SK-N-SH (cell line): ENCODE measurements around the gene CLIC5. TPM values are rescaled to one million over a fixed set of nuclear protein-coding genes. Genes with fewer than 3 reads are reported as not detected.

Experiments
- CTCF ChIA-PET: fragments of 300-600, 350-600 bp; formaldehyde crosslinking; extraction: SDS; loops from one replicate; lab custom pipeline; 2021; lab: Yijun Ruan, JAX
- POLR2A ChIA-PET: fragments of 350-600 bp; sonication (Branson Sonifier 250); formaldehyde crosslinking; extraction: SDS; loops from one replicate; lab custom pipeline; 2020; ENCODE audit warnings: antibody characterized with exemption, inconsistent platforms; lab: Yijun Ruan, JAX
- DNase-seq: peaks from one replicate; pipeline ENCODE4 v3.0.0; 2012
- H2AFZ ChIP-seq: fragments of 200-600 bp; sonication (generic); 2 replicates; pipeline ENCODE4 v1.8.1; 2016; ENCODE audit warnings: antibody characterized with exemption, mild to moderate bottlenecking, low read depth
- H3F3A ChIP-seq: fragments of 200-600 bp; sonication (generic); replicated peaks from 2 replicates; pipeline ENCODE3; 2016; ENCODE audit warnings: antibody characterized with exemption, mild to moderate bottlenecking; ENCODE audit not compliant: insufficient read depth
- H3K27ac ChIP-seq, 2 experiments: fragments of 200-500 bp in 1 of 2; fragments of 200-600 bp in 1 of 2; sonication (Bioruptor generic) in 1 of 2; sonication (generic), shearing (Covaris generic) in 1 of 2; 2 replicates each; pipeline versions ENCODE4 v1.5.1 to v1.6.1; 2014 to 2016; ENCODE audit warnings: low read depth in 2 of 2, inconsistent platforms in 1 of 2, low read length in 1 of 2, mild to moderate bottlenecking in 1 of 2, mixed read lengths in 1 of 2
- H3K27me3 ChIP-seq: fragments of 200-600 bp; sonication (generic), shearing (Covaris generic); 2 replicates; pipeline ENCODE4 v1.6.1; 2016; ENCODE audit warnings: mixed run types; ENCODE audit not compliant: insufficient read depth
- H3K36me3 ChIP-seq, 2 experiments: fragments of 200-500 bp in 1 of 2; fragments of 200-600 bp in 1 of 2; sonication (Bioruptor generic) in 1 of 2; sonication (generic) in 1 of 2; replicated peaks in 1 of 2; 2 replicates each; pipeline versions ENCODE3 to v1.5.1; 2014 to 2016; ENCODE audit warnings: low read length in 1 of 2, mild to moderate bottlenecking in 1 of 2; ENCODE audit not compliant: insufficient read depth in 2 of 2, control insufficient read depth in 1 of 2
- H3K4me1 ChIP-seq, 2 experiments: fragments of 200-500 bp in 1 of 2; fragments of 200-600 bp in 1 of 2; sonication (Bioruptor generic) in 1 of 2; sonication (generic), shearing (Covaris generic) in 1 of 2; 2 replicates each; pipeline versions ENCODE4 v1.5.1 to v1.6.1; 2014 to 2016; ENCODE audit warnings: low read depth in 1 of 2, low read length in 1 of 2, mixed run types in 1 of 2; ENCODE audit not compliant: insufficient read depth in 2 of 2, control insufficient read depth in 1 of 2
- H3K4me2 ChIP-seq: fragments of 200-600 bp; sonication (generic), shearing (Covaris generic); 2 replicates; pipeline ENCODE4 v1.6.1; 2017; ENCODE audit warnings: mixed run types
- H3K4me3 ChIP-seq, 2 experiments: fragments of 200-500 bp in 1 of 2; fragments of 200-600 bp in 1 of 2; sonication (Bioruptor generic) in 1 of 2; sonication (generic), shearing (Covaris generic) in 1 of 2; 2 replicates each; pipeline versions ENCODE4 v1.5.1 to v1.8.1; 2014 to 2016; ENCODE audit warnings: low read depth in 2 of 2, inconsistent platforms in 1 of 2, low read length in 1 of 2, mild to moderate bottlenecking in 1 of 2, mixed read lengths in 1 of 2, moderate library complexity in 1 of 2
- H3K79me2 ChIP-seq: fragments of 200-600 bp; sonication (generic); 2 replicates; pipeline ENCODE4 v1.8.1; 2017; ENCODE audit warnings: mild to moderate bottlenecking; ENCODE audit not compliant: insufficient read depth
- H3K9ac ChIP-seq: fragments of 200-600 bp; sonication (generic); 2 replicates; pipeline ENCODE4 v1.6.1; 2017; ENCODE audit warnings: mixed run types
- H3K9me2 ChIP-seq: fragments of 200-600 bp; sonication (generic); 2 replicates; pipeline ENCODE4 v1.6.1; 2017; ENCODE audit warnings: mixed run types
- H3K9me3 ChIP-seq: fragments of 200-600 bp; sonication (generic); 2 replicates; pipeline ENCODE4 v1.6.1; 2017; ENCODE audit warnings: mixed run types, mild to moderate bottlenecking, moderate library complexity
- H4K20me1 ChIP-seq: fragments of 200-600 bp; sonication (generic); 2 replicates; pipeline ENCODE4 v1.6.1; 2017; ENCODE audit warnings: mild to moderate bottlenecking, mixed run types; ENCODE audit not compliant: insufficient read depth
- CHD2 ChIP-seq: fragments of 150-350 bp; IDR thresholded peaks from 2 replicates; pipeline ENCODE4 v1.6.1; 2018; ENCODE audit warnings: low read length; ENCODE audit not compliant: partially characterized antibody
- EP300 ChIP-seq, 2 experiments: IDR thresholded peaks; 2 replicates each; pipeline versions ENCODE4 v1.4.0 to v1.6.1; 2012; ENCODE audit warnings: borderline replicate concordance in 1 of 2, low read depth in 1 of 2, low read length in 1 of 2
- EZH2phosphoT487 ChIP-seq: fragments of 200-600 bp; sonication (generic); IDR thresholded peaks from 2 replicates; pipeline ENCODE4 v1.6.1; 2017; ENCODE audit warnings: low read depth, mixed run types, mild to moderate bottlenecking, antibody characterized with exemption, moderate library complexity, borderline replicate concordance
- FOSL2 ChIP-seq: IDR thresholded peaks from 2 replicates; pipeline ENCODE4 v1.4.0; 2012; ENCODE audit warnings: low read depth, mild to moderate bottlenecking, moderate library complexity, borderline replicate concordance
- FOXM1 ChIP-seq: IDR thresholded peaks from 2 replicates; pipeline ENCODE4 v1.4.0; 2012; ENCODE audit warnings: low read depth, mild to moderate bottlenecking
- GATA2 ChIP-seq: sonication (generic); formaldehyde crosslinking; IDR thresholded peaks from 2 replicates; pipeline ENCODE4 v1.5.0; 2020; ENCODE audit warnings: mild to moderate bottlenecking, missing genetic modification reagents
- JUND ChIP-seq: IDR thresholded peaks from 2 replicates; pipeline ENCODE4 v1.4.0; 2012
- MXI1 ChIP-seq: IDR thresholded peaks from 2 replicates; pipeline ENCODE4 v1.6.1; 2012; ENCODE audit warnings: mild to moderate bottlenecking, low read depth, low read length, improper control_type of control experiment
- NFIC ChIP-seq: IDR thresholded peaks from 2 replicates; pipeline ENCODE4 v1.4.0; 2012; ENCODE audit warnings: borderline replicate concordance
- NRF1 ChIP-seq: IDR thresholded peaks from 2 replicates; pipeline ENCODE4 v1.6.1; 2012; ENCODE audit warnings: low read depth, mild to moderate bottlenecking, low read length
- RAD21 ChIP-seq: IDR thresholded peaks from 2 replicates; pipeline ENCODE4 v1.6.1; 2012; ENCODE audit warnings: mild to moderate bottlenecking, low read length
- RCOR1 ChIP-seq: fragments of 150-350 bp; IDR thresholded peaks from 2 replicates; pipeline ENCODE4 v1.6.1; 2017; ENCODE audit warnings: antibody characterized with exemption, low read length
- RFX5 ChIP-seq: IDR thresholded peaks from 2 replicates; pipeline ENCODE4 v1.6.1; 2012; ENCODE audit warnings: mild to moderate bottlenecking, improper control_type of control experiment, low read length
- SIN3A ChIP-seq: IDR thresholded peaks from 2 replicates; pipeline ENCODE4 v1.6.1; 2012; ENCODE audit warnings: low read depth, mild to moderate bottlenecking, low read length, moderate library complexity, borderline replicate concordance
- YY1 ChIP-seq: IDR thresholded peaks from 2 replicates; pipeline ENCODE4 v1.4.0; 2012; ENCODE audit warnings: low read depth, mild to moderate bottlenecking
- WGBS: methylation state at CpG from one replicate; pipeline ENCODE4 v1.1.6; 2017; ENCODE audit warnings: low lambda C conversion rate; 5-methylcytosine and 5-hydroxymethylcytosine counted together
- polyA plus RNA-seq, 3 experiments: library from polyadenylated mRNA; depleted of rRNA; stranded (reverse); fragments of >200 nt; gene quantifications; 2 replicates each; pipeline ENCODE4 v1.2.3, GENCODE V29; 2012
- TF ChIP-seq, protein P1 (sequence below): IDR thresholded peaks from 2 replicates; pipeline ENCODE4 v1.6.1; 2012; ENCODE audit warnings: mild to moderate bottlenecking, low read depth, low read length, moderate library complexity
- TF ChIP-seq, protein P2 (sequence below): IDR thresholded peaks from 2 replicates; pipeline ENCODE4 v1.4.0; 2012; ENCODE audit warnings: low read depth, borderline replicate concordance
- TF ChIP-seq, protein P3 (sequence below): fragments of 150-350 bp; IDR thresholded peaks from 2 replicates; pipeline ENCODE4 v1.6.1; 2017; ENCODE audit warnings: antibody characterized with exemption, low read length, low read depth, borderline replicate concordance
- TF ChIP-seq, protein P4 (sequence below): IDR thresholded peaks from 2 replicates; pipeline ENCODE4; 2012
- TF ChIP-seq, protein P5 (sequence below): fragments of 200-600 bp; sonication (generic); IDR thresholded peaks from 2 replicates; pipeline ENCODE4 v1.6.1; 2017; ENCODE audit warnings: antibody characterized with exemption, mild to moderate bottlenecking, moderate library complexity

Gene CLIC5
- polyA plus RNA-seq, 1 of the 3 experiments (the other 2 are of a cell fraction), result 0.03 TPM

DNA sequence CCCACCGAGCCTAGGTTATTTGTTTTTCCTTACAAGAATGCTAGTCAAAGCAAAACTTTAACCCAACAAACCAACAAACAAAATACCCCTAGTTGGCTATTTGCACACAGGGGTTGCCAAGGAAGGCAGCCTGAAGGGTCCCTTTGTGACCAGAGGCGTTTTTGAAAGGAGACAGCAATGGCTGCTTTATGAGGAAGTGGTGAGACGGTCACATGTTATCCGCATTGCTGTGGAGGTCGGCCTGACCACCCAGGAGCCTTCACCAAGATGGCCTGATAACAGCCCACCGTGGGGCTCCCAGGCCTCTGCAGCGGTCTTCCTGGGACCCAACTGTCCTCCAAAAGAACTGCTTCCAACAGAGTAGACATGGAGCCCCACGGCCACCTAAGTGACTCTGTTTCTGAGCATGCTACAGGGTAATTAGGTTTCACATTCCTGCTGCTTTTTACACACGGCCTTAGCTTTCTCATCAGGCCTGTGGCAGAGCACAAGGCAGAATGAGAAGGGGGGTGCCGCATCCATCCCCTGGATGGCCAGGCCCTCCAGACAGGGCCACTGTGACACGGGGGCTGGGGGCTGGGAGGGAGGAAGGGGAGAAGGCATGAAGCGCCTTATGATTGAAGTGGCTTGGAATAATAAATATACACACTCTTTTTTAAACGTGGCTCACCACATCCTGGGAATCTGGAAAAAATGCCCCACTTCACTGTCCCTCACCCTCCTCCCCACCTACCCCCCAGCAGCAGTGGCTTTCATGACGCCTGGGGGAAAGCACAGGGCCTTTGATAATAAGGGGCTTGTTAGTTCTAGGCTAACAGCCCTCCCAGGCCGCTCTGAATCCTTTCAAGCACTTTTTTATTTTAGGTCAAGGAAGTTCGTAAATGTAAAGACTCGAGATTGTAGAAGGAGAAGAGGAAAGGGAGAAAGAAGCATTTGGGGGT lies 86.0 kb downstream of the CLIC5 start:
- Histone ChIP-seq H3K4me1 (no peaks in the 10 kb centered on the region), H3K9me3 (no peaks in the 10 kb centered on the region)
- no peak for DNase-seq

More for the DNA sequence above, 86.0 kb downstream of the CLIC5 start:
- no peak overlapping the region for H3K4me3 ChIP-seq
- H3K4me2 ChIP-seq, result no peak overlapping the region
- H3K9ac ChIP-seq, result no peak overlapping the region
- TF ChIP-seq NFIC (no peak), YY1 (no peak), FOSL2 (no peak), JUND (no peak), EZH2phosphoT487 (no peak), FOXM1 (no peak), RCOR1 (no peak), CHD2 (no peak), RFX5 (no peak), MXI1 (no peak), NRF1 (no peak), SIN3A (no peak), EP300 (IDR thresholded peaks at IDR 0.05; ENCODE audit: borderline replicate concordance in 1 of 2, low read depth in 1 of 2, low read length in 1 of 2) (no peak), GATA2 (CRISPR knock-in tag) (no peak), RAD21 (no peak)
- TF ChIP-seq, protein P1, sequence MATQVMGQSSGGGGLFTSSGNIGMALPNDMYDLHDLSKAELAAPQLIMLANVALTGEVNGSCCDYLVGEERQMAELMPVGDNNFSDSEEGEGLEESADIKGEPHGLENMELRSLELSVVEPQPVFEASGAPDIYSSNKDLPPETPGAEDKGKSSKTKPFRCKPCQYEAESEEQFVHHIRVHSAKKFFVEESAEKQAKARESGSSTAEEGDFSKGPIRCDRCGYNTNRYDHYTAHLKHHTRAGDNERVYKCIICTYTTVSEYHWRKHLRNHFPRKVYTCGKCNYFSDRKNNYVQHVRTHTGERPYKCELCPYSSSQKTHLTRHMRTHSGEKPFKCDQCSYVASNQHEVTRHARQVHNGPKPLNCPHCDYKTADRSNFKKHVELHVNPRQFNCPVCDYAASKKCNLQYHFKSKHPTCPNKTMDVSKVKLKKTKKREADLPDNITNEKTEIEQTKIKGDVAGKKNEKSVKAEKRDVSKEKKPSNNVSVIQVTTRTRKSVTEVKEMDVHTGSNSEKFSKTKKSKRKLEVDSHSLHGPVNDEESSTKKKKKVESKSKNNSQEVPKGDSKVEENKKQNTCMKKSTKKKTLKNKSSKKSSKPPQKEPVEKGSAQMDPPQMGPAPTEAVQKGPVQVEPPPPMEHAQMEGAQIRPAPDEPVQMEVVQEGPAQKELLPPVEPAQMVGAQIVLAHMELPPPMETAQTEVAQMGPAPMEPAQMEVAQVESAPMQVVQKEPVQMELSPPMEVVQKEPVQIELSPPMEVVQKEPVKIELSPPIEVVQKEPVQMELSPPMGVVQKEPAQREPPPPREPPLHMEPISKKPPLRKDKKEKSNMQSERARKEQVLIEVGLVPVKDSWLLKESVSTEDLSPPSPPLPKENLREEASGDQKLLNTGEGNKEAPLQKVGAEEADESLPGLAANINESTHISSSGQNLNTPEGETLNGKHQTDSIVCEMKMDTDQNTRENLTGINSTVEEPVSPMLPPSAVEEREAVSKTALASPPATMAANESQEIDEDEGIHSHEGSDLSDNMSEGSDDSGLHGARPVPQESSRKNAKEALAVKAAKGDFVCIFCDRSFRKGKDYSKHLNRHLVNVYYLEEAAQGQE, result no peak
- TF ChIP-seq, protein P2, sequence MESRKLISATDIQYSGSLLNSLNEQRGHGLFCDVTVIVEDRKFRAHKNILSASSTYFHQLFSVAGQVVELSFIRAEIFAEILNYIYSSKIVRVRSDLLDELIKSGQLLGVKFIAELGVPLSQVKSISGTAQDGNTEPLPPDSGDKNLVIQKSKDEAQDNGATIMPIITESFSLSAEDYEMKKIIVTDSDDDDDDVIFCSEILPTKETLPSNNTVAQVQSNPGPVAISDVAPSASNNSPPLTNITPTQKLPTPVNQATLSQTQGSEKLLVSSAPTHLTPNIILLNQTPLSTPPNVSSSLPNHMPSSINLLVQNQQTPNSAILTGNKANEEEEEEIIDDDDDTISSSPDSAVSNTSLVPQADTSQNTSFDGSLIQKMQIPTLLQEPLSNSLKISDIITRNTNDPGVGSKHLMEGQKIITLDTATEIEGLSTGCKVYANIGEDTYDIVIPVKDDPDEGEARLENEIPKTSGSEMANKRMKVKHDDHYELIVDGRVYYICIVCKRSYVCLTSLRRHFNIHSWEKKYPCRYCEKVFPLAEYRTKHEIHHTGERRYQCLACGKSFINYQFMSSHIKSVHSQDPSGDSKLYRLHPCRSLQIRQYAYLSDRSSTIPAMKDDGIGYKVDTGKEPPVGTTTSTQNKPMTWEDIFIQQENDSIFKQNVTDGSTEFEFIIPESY, result no peak
- TF ChIP-seq, protein P3, sequence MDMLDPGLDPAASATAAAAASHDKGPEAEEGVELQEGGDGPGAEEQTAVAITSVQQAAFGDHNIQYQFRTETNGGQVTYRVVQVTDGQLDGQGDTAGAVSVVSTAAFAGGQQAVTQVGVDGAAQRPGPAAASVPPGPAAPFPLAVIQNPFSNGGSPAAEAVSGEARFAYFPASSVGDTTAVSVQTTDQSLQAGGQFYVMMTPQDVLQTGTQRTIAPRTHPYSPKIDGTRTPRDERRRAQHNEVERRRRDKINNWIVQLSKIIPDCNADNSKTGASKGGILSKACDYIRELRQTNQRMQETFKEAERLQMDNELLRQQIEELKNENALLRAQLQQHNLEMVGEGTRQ, result no peak
- TF ChIP-seq, protein P4, sequence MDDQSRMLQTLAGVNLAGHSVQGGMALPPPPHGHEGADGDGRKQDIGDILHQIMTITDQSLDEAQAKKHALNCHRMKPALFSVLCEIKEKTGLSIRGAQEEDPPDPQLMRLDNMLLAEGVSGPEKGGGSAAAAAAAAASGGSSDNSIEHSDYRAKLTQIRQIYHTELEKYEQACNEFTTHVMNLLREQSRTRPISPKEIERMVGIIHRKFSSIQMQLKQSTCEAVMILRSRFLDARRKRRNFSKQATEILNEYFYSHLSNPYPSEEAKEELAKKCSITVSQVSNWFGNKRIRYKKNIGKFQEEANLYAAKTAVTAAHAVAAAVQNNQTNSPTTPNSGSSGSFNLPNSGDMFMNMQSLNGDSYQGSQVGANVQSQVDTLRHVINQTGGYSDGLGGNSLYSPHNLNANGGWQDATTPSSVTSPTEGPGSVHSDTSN, result no peak
- TF ChIP-seq, protein P5, sequence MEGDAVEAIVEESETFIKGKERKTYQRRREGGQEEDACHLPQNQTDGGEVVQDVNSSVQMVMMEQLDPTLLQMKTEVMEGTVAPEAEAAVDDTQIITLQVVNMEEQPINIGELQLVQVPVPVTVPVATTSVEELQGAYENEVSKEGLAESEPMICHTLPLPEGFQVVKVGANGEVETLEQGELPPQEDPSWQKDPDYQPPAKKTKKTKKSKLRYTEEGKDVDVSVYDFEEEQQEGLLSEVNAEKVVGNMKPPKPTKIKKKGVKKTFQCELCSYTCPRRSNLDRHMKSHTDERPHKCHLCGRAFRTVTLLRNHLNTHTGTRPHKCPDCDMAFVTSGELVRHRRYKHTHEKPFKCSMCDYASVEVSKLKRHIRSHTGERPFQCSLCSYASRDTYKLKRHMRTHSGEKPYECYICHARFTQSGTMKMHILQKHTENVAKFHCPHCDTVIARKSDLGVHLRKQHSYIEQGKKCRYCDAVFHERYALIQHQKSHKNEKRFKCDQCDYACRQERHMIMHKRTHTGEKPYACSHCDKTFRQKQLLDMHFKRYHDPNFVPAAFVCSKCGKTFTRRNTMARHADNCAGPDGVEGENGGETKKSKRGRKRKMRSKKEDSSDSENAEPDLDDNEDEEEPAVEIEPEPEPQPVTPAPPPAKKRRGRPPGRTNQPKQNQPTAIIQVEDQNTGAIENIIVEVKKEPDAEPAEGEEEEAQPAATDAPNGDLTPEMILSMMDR, result no peak
- no peaks in the 10 kb centered on the region for H3F3A ChIP-seq
- POLR2A ChIA-PET, result no interaction called here
- H3K27me3 ChIP-seq, result peaks cover 33% of the 10 kb centered on the region; the same call in 1 of the 2 replicates
- no peak overlapping the region for H3K27ac ChIP-seq
- H3K36me3 ChIP-seq, result no peaks in the 10 kb centered on the region
- no peaks in the 10 kb centered on the region for H3K9me2 ChIP-seq
- WGBS, result 28% methylated on average over 14 of the region's 17 CpGs
- H4K20me1 ChIP-seq, result no peaks in the 10 kb centered on the region
- CTCF ChIA-PET, result interaction anchor here (0.8 to 2.5 kb wide), 24 partner anchors 8 to 1454 kb away, joined by 3 to 26 read pairs (median 4); no protein-coding TSS in a partner anchor
- H2AFZ ChIP-seq, result 0 out of 2 replicates have a peak overlapping the region, but pooled peaks have one; percentile 4
- H3K79me2 ChIP-seq, result no peaks in the 10 kb centered on the region
